Hematopoietic multipotent progenitor cell treated with erythropoietin and hydrocortisone succinate and interleukin-3 and kit ligand, for 17 days (in vitro differentiated cells): ENCODE results near the gene CCT3.

Source experiments
- DNase-seq: peaks from one replicate; pipeline ENCODE4 v3.0.0-alpha.2; 2015; ENCODE audit warnings: low spot score

CCT3 gene

DNA sequence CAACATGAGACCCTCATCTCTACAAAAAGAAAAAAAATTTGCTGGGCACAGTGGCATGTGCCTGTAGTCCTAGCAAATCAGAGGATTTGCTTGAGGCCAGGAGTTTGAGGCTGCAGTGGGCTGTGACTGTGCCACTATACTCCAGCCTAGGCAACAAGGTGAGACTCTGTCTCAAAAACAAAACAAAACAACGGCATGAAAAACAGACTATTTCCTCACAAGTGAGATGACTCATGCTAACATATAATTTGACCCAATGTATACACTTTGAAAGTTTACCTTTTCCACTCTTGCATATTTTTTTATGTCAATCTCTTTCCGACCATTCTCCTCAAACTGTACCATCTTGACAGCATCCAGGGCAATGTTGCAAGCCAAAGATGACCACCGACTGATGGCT is 17.5 kb downstream of the CCT3 start:
- DNase-seq: no peak

DNA sequence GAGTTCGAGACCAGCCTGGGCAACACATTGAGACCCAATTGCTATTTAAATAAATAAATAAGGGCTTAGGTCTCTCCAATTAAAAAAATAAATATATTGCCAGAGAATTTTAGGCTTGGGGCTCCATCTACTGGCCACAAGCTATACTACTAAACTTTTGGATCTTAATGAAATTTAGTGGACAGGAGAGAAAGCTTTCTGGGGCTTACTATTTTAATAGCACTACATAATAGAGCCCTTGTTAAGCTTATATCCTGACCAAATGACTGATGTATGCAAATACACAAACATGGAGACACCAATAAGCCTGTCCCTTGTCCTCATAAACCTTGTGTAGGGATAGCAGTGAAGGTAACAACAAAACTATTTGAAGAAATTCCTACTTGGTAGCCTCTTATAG is 18.4 kb downstream of the CCT3 start:
- peak; percentile 71 for DNase-seq

DNA sequence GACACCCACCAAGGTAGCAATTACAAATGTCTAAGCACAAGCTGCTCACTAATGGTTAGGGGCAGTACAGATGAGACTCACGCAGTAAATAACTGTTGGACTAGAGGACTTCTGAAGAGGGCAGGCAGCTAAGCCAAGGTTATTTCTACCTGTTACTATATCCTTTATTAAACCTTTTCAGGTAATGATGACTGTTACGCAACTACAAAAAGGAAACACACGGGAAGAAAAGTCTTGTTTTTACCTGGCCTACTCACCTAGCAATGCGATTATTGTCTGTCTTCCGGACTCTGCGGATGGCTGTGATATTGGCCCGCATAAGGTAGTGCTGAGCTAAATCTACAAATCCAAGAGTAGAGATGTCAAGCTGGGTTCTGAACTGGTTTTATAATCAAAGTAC is 21.2 kb downstream of the CCT3 start:
- DNase-seq: no peak

DNA sequence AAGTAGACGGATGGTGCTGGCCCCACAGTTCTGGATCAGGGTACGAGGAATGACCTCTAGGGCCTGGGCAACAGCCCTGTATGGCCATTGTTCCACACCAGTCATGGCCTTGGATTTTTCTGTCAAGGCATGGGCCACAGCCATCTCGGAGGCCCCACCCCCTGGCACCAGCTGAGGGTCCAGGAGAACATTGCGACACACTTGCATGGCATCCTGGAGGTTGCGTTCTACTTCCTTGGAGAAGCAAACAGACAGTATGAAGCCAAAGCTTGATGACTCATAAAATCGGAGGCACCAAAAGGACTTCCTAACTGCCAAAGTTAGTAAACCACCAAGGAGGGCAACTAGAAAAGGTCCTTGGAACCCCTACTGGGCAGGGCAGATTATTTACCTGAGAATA is 27.1 kb downstream of the CCT3 start:
- no peak for DNase-seq

DNA sequence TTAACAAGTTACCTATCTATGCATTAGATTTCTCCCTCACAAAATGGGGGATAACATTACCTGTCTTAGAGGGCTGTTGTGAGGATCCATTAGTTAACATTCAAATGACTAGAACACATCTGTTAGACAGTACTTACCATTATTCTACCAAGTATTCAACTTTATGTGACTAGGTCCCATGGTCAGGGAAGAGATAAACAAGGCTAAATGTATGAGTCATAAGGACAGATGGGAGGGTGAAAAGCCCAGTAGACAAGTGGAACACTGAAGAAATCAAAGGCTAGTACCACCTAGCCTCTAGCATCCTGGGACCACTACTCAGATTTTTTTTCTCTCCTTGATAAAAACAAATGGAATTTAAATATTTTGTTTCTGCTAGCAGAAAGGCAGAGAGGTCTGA is 30.0 kb downstream of the CCT3 start:
- peak; percentile 32 for DNase-seq

DNA sequence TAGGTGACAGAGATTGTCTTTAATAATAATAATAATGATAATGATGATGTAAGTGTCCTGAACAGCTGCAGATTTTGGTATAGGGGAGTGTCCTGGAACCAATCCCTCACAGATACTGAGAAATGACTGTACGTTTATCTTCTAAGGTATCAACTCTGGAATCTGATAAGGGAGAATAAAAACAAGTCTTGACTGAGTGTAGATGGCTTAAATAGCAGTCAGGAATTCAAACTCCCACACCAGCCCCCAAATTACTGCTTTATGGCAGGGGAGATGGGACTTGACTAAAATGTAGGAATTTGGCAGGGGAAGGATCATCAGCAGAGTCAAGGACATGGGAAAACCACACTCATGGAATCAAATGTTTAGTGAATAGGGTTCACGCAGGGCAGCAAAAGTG is 32.9 kb downstream of the CCT3 start:
- no peak for DNase-seq

DNA sequence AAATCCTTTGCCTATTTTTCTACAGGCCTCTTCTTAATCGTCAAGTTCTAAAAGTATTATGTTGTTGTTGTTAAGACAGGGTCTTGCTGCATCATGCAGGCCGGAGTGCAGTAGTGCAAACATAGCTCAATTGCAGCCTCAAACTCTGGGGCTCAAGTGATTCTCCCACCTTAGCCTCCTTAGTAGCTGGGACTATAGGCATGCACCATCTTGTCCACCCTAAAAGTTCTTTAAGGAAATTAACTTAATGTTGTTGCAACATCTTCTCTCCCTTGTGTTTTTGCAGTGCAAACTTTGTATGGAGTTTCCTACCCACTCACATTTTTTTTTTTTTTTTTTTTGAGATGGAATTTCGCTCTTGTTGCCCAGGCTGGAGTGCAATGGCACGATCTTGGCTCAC is 34.9 kb downstream of the CCT3 start:
- DNase-seq: no peak

DNA sequence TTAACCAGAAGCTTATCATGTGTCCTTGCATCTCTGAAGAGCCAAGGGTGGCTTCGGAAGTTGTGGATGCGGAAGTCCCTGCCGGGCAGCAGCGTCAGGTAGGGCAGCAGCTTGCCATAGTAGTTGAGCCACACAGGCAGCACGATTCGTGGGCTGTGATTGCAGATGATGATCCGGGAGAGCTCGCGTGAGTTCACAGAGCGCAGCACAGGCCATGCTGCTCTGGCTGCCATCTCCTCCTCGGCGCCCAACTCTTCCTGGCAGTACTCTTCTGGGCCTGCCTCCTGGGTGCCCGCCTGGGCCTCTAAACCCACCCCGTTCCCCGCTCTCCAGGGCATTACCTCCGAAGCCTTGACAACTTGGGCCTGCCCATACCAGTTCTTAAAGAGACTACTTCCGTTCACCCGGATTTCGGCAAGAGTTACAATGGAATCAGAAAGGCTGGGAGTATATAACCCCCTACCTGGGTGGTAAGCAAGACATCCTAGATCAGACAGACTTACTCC is 39.2 kb downstream of the CCT3 start, which contains the start of gene VHLL:
Gene VHLL, minus strand, starts transcription at position 456 of the 506 bp plus-strand sequence. Its CDS starts 118 bp downstream, at position 338.
- no peak for DNase-seq

DNA sequence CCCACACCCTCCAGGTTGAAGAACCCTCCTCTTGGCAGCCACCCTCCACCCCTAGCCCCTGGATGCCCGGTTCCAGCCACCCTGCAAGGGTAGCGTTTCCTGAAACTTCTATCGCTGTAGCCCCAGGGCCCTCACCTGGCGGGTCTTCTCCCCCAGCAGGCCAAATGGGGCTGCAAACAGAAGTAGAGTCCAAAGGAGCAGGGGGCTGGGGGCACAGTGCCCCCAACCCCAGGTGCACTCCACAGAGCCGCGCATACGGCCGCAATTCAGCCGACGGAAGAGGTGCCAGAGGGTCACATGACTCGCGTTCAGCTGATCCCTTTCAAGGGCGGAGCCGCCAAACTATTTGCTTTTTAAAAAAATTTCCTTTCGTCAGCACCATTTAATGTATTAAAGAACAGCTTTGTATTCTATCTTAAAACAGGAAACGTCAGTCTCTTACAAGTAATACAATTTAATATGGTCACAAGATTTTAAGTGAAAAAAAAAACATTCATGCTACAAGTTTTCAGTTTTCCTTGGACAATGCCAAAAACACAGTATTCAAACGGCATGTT is 42.6 kb downstream of the CCT3 start, which contains the start of gene GLMP:
Gene GLMP, minus strand, starts transcription at position 289 of the 557 bp plus-strand sequence. Its CDS starts 34 bp downstream, at position 255.
- peak; percentile 81 for DNase-seq

DNA sequence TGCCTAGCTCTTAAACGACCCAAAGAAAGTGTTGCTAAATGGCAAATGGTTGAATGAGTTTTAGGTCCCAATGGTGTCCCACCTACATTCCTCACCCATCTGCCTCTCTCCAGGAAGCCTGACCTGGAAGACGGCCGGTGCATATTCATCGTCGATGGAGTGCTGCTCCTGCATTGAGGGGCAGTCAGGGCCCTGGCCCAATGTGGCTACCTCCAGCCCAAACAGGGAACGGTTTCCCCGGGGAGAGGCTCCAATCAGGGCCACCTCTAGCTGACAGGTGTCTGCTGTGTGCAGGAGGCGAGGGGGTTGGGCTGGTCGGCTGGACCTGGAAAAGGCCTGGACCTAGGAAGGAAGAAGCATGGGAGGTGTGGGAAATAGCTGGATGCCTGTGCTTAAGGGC is 44.2 kb downstream of the CCT3 start:
- no peak for DNase-seq

DNA sequence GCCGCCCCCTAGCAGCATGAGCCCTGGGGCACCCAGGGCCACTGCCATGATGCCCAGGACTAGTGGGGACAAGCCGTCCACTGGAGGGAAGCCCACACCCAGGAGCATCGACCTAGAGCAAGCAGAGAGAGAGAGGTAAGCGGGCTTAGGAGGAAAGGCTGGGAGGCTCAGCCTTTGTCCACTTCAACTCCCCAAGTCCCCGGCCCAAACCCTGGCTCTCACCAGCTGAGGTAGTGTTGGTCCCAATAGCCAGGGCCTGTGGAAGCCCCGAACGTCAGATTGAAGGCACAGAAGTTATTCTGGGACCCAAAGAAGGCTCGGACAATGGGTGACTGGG is 45.0 kb downstream of the CCT3 start:
- DNase-seq: no peak

DNA sequence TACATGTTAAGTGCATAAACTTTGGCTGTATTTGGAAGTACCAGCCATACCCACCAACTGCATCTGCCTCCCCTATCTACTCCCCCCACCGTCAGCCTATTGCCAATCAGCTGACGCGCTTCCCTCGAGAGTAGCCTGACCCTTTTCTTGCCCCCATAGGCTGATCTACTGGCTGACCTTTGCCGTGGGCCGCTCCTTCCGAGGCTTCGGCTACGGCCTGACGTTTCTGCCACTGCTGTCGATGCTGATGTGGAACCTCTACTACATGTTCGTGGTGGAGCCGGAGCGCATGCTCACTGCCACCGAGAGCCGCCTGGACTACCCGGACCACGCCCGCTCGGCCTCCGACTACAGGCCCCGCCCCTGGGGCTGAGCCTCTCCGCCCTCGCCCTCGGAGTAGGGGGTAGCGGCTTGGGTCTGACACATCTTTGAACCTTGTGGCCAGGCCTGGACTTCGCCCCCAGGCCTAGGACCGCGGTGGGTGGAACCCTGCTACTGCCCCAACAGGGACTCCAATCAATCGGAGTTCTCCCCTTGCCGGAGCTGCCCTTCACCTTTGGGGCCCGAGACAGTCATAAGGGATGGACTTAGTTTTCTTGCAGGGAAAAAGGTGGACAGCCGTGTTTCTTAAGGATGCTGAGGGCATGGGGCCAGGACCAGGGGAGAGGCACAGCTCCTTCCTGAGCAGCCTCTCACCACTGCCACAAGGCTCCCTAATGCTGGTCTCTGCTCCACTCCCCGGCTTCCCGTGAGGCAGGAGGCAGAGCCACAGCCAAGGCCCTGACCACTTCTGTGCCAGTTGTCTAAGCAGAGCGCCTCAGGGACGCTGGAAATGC is 46.6 kb downstream of the CCT3 start:
- peak; percentile 89 for DNase-seq

DNA sequence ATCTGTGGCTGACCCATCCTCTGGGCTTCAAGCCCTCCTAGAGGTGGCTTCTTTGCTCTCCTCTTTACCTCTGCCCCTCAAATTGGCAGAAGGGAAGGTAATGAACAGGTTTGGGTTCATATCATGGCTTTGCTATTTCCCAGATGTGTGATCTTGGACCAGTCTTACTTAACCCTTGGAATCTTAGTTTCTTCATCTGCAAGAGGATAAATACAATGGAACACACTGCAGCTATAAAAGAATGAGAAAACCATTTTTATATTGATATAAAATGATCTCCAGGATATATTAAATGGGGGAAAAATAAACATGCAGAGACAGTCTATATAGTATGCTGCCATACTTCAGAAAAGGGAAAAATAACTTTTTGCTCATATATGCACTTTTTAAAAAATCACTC is 48.2 kb downstream of the CCT3 start:
- DNase-seq: no peak

DNA sequence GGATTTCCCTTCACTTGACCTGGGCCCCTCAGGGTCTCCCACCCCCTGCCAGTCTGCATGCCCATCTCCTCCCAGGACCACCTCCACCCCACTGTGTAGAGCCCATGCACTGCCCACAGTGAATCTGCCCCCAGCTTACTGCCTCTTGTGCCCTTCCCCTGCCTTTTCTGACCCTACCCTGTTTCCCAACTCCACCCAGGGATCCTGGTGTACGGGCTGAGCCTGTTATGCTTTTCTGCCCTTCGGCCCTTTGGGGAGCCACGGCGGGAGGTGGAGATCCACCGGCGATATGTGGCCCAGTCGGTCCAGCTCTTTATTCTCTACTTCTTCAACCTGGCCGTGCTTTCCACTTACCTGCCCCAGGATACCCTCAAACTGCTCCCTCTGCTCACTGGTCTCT is 52.0 kb downstream of the CCT3 start:
- no peak for DNase-seq

DNA sequence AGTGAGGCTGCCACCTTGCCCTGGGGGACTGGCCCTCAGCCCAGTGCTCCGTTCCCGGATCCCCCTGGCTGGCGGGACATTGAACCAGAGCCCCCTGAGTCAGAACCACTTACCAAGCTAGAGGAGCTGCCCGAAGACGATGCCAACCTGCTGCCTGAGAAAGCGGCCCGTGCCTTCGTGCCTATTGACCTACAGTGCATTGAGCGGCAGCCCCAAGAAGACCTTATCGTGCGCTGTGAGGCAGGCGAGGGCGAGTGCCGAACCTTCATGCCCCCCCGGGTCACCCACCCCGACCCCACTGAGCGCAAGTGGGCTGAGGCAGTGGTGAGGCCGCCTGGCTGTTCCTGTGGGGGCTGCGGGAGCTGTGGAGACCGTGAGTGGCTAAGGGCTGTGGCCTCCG is 52.7 kb downstream of the CCT3 start:
- DNase-seq: no peak

DNA sequence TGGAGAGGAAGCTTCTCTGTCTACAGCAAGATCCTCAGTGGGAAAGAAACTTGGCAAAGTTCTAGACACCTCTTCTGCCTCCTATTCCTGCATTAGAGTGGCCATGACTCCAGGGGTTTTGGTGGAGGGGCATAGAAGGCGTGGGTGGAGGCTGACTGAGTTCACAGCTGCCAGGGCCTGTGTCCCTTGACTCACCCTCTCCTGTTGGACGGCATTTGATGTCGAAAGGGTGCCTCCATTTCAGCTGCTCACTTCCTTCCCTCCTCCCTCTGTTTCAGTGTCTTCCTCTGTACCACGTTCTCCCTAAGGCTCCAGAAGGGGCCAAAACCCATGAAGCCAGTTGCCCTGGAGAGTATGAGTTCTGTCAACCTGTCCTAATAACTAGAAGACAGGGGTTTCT is 53.3 kb downstream of the CCT3 start:
- DNase-seq: no peak

DNA sequence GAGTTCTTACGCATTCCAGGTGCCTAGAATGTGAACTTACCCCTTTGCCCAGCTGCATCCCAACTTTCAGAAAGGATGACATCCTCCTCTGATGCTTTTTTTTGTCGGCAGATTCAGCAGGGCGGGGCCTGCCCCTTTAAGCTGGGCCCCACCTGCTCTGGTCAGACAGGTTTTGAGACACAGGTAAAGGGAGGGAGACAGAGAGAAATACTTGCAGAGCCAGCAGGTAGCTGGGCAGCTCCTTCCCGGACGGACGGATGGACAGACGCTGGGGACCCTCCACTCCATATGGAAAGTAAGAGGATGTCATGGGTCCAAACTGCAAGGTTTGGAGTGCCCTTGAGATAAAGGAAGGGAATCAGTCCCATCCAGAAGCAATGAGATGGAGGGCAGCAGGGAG is 54.0 kb downstream of the CCT3 start, which contains the start of gene TMEM79:
Gene TMEM79, plus strand, starts transcription at position 214 of the 400 bp plus-strand sequence. CDS start 902 bp downstream, outside the sequence.
- no peak for DNase-seq

DNA sequence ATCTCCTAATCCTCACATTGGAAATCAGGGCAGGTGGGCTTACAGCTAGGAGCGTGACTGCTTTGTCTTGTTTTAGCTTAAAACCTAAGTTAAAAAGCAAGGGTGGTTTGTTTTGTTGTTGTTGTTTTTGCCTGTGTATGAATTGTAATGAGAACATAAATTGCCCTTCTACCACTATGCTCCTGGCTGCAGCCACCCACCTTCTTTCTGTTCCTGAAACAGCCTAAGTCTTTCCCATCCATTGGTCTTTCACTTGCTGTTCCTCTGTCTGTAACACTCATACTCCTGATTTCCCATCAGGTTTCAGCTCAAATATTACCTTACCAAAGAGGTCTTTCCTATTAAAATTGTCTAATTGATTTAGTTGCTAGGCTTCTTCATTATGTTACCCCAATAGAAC is 54.6 kb downstream of the CCT3 start:
- no peak for DNase-seq

DNA sequence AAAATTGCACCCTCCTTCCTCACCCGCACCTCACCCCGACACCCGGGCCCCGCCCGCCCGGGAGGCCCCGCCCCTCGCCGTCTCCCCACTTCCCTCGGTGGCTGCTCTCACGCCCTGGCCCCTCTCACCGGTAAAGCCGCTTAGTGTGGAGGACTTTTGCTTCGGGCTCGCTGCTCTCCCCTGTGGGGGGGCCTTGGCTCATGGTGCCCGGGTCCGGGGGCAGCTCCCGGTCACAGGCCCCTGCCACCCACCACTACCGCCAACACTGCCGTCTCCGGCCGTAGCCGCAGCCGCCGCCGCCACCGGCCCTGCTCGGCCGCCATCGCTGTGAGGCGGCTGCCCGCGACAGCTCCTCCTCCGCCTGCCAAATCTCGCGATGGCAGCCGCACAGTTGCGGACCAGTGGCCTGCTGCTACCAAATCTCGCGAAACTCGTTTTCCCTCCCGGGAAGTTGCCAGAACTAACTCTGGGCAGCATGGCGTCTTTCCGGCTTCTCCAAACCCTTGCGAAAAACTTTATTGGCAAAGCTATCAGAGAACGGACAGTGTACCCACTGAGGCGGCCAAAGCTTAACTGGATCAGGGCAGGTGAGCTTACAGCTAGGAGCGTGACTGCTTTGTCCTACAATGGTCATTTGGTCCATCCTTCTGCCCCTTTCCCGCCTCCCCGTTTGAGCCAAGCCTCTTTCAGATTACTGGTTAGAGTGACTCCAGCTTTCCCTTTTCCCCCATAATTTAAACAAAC is 55.4 kb downstream of the CCT3 start, which contains the start of gene SMG5:
Gene SMG5, minus strand, starts transcription at position 347 of the 744 bp plus-strand sequence. Its CDS starts 145 bp downstream, at position 202.
- peak; percentile 97 for DNase-seq

DNA sequence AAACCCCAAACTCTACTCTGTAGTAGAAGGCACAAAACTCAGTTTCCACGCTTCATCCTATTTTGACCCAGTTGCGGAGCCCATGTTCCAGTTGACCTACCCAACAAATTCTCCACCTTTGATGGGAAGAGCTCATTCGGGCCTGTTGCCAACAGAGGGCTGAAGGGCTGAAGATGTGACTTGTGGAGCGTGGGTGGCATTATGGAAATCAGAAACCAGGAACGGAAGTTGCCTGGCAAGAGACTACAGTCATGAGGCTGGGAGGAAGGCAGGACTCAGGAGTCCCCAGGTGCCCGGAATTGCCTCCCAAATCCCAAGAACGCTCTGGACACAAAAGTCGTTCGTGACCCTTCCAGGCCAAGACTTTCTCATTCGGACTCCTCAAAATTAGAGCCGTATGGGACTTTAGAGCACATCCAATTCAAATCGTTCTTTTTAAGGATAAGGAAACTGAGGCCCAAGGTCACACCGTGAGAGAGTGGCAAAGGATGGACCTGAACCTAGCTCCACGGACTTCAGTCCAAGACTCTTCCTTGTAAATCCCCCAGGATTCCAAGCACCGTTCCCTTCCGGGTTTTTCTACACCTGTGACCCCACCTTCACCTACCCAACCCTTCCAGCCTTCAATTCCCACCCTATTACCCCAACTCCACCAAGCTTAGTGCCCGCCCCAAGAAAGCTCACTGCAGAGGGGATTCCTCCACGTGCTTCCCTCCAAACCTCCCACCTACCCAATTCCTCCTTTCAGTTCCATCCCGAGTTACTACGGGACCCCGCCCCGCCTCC is 56.2 kb downstream of the CCT3 start:
- peak; percentile 35 for DNase-seq

DNA sequence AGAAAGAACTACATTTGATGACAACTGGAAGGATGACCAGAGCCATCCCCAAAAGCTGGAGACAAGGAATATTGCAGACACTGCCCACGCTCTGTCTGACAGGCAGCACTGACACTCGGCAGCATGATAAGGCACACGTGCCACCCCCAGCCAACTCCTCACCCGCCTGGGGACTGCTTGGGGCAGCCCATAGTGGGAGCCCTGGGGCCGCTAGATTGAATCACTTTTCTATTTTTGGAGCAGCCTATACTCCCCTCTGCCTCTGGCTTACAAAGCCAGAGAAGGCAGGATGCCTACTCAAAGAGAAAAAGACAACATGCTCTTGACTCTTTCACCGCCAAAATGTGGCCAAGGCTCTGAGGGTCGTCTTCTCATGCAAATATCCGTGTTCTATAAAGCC is 56.8 kb downstream of the CCT3 start:
- peak; percentile 50 for DNase-seq

DNA sequence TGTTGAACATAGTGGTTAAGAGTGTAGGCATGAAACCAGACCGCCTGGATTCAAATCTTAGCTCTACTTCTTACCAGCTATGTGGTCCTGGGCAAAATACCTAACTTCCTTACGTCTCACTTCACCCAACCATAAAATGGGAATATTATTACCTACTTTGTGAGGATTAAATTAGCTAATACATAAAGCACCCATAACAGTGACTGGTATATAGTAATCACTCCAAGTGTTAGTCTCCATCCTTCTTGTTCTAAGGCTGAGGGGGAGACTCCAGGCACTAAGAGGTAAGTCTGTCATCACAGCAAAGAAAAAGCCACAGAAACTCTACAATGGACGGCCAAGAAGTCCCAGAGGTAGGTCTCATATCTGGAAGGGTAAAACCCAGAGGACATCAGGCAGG is 58.3 kb downstream of the CCT3 start:
- DNase-seq: no peak
